DND-41 (cell line): Measurements from ENCODE around the gene STX10.
"Not testable (repeated sequence)": the region's sequence is repeated elsewhere in the genome, so short reads cannot be mapped to it uniquely, and the experiment has no call there.

Experiments used
- ATAC-seq: fragments of 200-7000 bp; cut with Tn5 transposase; 3 replicates; pipeline ENCODE4 v1.9.1; 2021; ENCODE audit warnings: low read depth; ENCODE audit not compliant: insufficient read depth
- DNase-seq: peaks from one replicate; pipeline ENCODE4 v3.0.0-alpha.2; 2020
- H2AFZ ChIP-seq: 2 replicates; pipeline ENCODE4 v1.6.0; 2012; ENCODE audit warnings: low read depth, low read length
- H3K27ac ChIP-seq: 2 replicates; pipeline ENCODE4 v1.5.1; 2012; ENCODE audit warnings: low read length, inconsistent platforms
- H3K27me3 ChIP-seq: fragments of 200-600 bp; sonication (generic); 2 replicates; pipeline ENCODE4 v1.6.0; 2012; ENCODE audit warnings: low read length, mild to moderate bottlenecking, inconsistent platforms; ENCODE audit not compliant: insufficient read depth, poor library complexity
- H3K36me3 ChIP-seq: 2 replicates; pipeline ENCODE4 v1.5.1; 2012; ENCODE audit warnings: low read length, inconsistent platforms; ENCODE audit not compliant: insufficient read depth
- H3K4me1 ChIP-seq: 2 replicates; pipeline ENCODE4 v1.5.1; 2012; ENCODE audit warnings: mild to moderate bottlenecking, low read length; ENCODE audit not compliant: insufficient read depth
- H3K4me2 ChIP-seq: 2 replicates; pipeline ENCODE4 v1.6.0; 2012; ENCODE audit warnings: mild to moderate bottlenecking, moderate library complexity, low read length, inconsistent platforms; ENCODE audit not compliant: insufficient read depth
- H3K4me3 ChIP-seq, 2 experiments: fragments of 200-600 bp in 1 of 2; shearing (Covaris generic) in 1 of 2; 2 replicates each; pipeline ENCODE4 v1.5.1; 2012 to 2016; ENCODE audit warnings: inconsistent platforms in 2 of 2, low read length in 2 of 2, mild to moderate bottlenecking in 2 of 2, low read depth in 1 of 2, moderate library complexity in 1 of 2
- H3K79me2 ChIP-seq: 2 replicates; pipeline ENCODE4 v1.6.0; 2012; ENCODE audit warnings: low read length, inconsistent platforms; ENCODE audit not compliant: insufficient read depth
- H3K9ac ChIP-seq: 2 replicates; pipeline ENCODE4 v1.6.0; 2012; ENCODE audit warnings: low read depth, mild to moderate bottlenecking, inconsistent platforms, low read length, moderate library complexity
- H3K9me3 ChIP-seq: 2 replicates; pipeline ENCODE4 v1.5.1; 2012; ENCODE audit warnings: low read length, moderate library complexity, mild to moderate bottlenecking, inconsistent platforms; ENCODE audit not compliant: insufficient read depth, severe bottlenecking
- H4K20me1 ChIP-seq: 2 replicates; pipeline ENCODE4 v1.6.0; 2012; ENCODE audit warnings: low read length; ENCODE audit not compliant: insufficient read depth
- CTCF ChIP-seq: IDR thresholded peaks from 2 replicates; pipeline ENCODE4 v1.5.1; 2012; ENCODE audit warnings: borderline replicate concordance, low read length, moderate library complexity, mild to moderate bottlenecking; ENCODE audit not compliant: poor library complexity, severe bottlenecking; ENCODE audit errors: extremely low read depth
- EZH2 ChIP-seq: IDR thresholded peaks from 3 replicates; pipeline ENCODE4 v1.6.1; 2012; ENCODE audit warnings: borderline replicate concordance, low read depth, mild to moderate bottlenecking, moderate library complexity, low read length, inconsistent platforms; ENCODE audit not compliant: severe bottlenecking

Gene STX10

GRCh38 chr19:13169769-13170168, 19.6 kb upstream of the STX10 start:
- H3K9me3 ChIP-seq: no peaks in the 10 kb centered on the region
- H3K27me3 ChIP-seq: no peaks in the 10 kb centered on the region
- H3K4me2 ChIP-seq: no peak overlapping the region
- H2AFZ ChIP-seq: no peak overlapping the region
- no peak overlapping the region for H3K9ac ChIP-seq
- H4K20me1 ChIP-seq: no peaks in the 10 kb centered on the region
- H3K4me1 ChIP-seq: peaks cover 34% of the 10 kb centered on the region
- H3K79me2 ChIP-seq: no peaks in the 10 kb centered on the region
- ATAC-seq (no peak), DNase-seq (no peak)
- no peak overlapping the region for H3K4me3 ChIP-seq
- no peak overlapping the region for H3K27ac ChIP-seq
- TF ChIP-seq EZH2 (no peak), CTCF (no peak)
- no peaks in the 10 kb centered on the region for H3K36me3 ChIP-seq

- H3K4me2 ChIP-seq, H3K4me3 ChIP-seq, H3K27ac ChIP-seq, H2AFZ ChIP-seq, DNase-seq, H3K27me3 ChIP-seq, H3K9ac ChIP-seq, H4K20me1 ChIP-seq, H3K79me2 ChIP-seq, H3K9me3 ChIP-seq, H3K36me3 ChIP-seq, ATAC-seq: not testable (repeated sequence)
- peaks cover 66% of the 10 kb centered on the region for H3K4me1 ChIP-seq
These were observed 16.0 kb upstream of the STX10 start for GRCh38 chr19:13166151-13166550.

- Histone ChIP-seq H2AFZ (peak overlapping the region; percentile 20; the same call in 1 of the 2 replicates), H3K9me3 (no peaks in the 10 kb centered on the region), H3K9ac (peak overlapping the region; percentile 44; the same call in 1 of the 2 replicates), H3K27ac (peak overlapping the region; percentile 77), H3K27me3 (no peaks in the 10 kb centered on the region), H3K36me3 (no peaks in the 10 kb centered on the region), H3K4me2 (peak overlapping the region; percentile 89; the same call in 1 of the 2 replicates), H3K4me1 (peaks cover 66% of the 10 kb centered on the region), H3K79me2 (no peaks in the 10 kb centered on the region), H3K4me3 (no peak overlapping the region), H4K20me1 (no peaks in the 10 kb centered on the region)
- ATAC-seq (no peak), DNase-seq (no peak)
- TF ChIP-seq CTCF: no peak
- TF ChIP-seq EZH2: no peak
These were observed 15.2 kb upstream of the STX10 start for GRCh38 chr19:13165162-13165997.

- Histone ChIP-seq H3K36me3 (no peaks in the 10 kb centered on the region), H3K9me3 (no peaks in the 10 kb centered on the region), H3K27me3 (no peaks in the 10 kb centered on the region), H4K20me1 (no peaks in the 10 kb centered on the region), H3K4me2 (peak overlapping the region; percentile 89), H3K79me2 (no peaks in the 10 kb centered on the region), H3K9ac (peak overlapping the region; percentile 44), H2AFZ (peak overlapping the region; percentile 37), H3K4me1 (peaks cover 66% of the 10 kb centered on the region), H3K27ac (peak overlapping the region; percentile 77), H3K4me3 (peak overlapping the region in 1 of 2 experiments; percentile 58; a peak in 2 of 4 replicates)
- TF ChIP-seq CTCF (no peak), EZH2 (no peak)
- peak; percentile 77 for DNase-seq
- peak; percentile 22 for ATAC-seq
These were observed 14.4 kb upstream of the STX10 start for GRCh38 chr19:13164343-13165161.
